GM11168 (cell line): ENCODE data around the gene NLN.
"Not testable (repeated sequence)": the region's sequence is repeated elsewhere in the genome, so short reads cannot be mapped to it uniquely, and the experiment has no call there.

ENCODE experiments used
- in situ Hi-C: fragments of 300-500 bp; cut with MboI; formaldehyde crosslinking; loops from one replicate; pipeline ENCODE4 v1.12.0; 2022; ENCODE audit warnings: low sequenced_read_pairs; ENCODE audit not compliant: unreplicated experiment

The NLN gene

GRCh38 chr5:65768723-65769346 is 46.8 kb downstream of the NLN start:
- in situ Hi-C loops = no loop called here

DNA sequence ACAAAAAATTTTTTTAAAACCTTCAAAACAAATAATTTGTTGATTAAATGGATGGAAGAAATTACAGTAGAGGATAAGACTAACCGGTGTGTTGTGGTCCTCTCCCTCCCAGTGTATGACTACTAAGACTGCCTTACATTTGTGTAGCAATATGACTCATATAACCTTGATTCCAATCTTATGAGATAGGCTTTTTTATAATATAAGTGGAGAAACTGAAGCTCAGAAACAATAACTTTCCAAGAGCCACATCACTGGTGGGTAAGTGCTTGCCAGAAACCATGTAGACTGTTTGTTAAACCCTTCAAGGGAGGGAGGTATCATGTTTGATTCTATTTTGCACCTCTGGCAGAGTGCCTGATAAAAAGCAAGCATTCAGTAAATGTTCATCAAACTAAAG is 47.5 kb downstream of the NLN start:
- in situ Hi-C loops = no loop called here

GRCh38 chr5:65771266-65771665 is 49.3 kb downstream of the NLN start:
- in situ Hi-C loops = no loop called here

GRCh38 chr5:65772963-65773362 is 51.0 kb downstream of the NLN start:
- in situ Hi-C loops = not testable (repeated sequence)

DNA sequence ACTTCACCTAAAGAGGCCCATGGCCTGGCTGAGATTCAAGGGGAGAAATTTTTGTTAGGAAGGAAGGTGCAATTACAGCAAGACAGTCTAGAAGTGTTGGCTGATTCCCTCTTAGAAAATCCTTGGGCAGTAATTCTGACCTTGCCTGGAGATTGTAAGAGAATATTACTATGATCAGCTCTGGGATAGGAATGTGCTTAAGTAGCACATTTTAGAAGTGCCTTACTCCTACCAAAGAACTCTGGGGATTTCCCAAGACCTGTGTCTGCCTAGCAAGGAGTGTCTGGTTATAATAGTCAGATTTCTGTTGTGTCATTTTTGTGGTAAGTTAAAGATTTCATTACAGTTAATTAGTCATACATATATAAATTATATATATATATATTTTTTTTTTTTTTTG is 52.3 kb downstream of the NLN start:
- in situ Hi-C loops = no loop called here

- in situ Hi-C loops = no loop called here
Measured at GRCh38 chr5:65775476-65775875, 53.5 kb downstream of the NLN start.

DNA sequence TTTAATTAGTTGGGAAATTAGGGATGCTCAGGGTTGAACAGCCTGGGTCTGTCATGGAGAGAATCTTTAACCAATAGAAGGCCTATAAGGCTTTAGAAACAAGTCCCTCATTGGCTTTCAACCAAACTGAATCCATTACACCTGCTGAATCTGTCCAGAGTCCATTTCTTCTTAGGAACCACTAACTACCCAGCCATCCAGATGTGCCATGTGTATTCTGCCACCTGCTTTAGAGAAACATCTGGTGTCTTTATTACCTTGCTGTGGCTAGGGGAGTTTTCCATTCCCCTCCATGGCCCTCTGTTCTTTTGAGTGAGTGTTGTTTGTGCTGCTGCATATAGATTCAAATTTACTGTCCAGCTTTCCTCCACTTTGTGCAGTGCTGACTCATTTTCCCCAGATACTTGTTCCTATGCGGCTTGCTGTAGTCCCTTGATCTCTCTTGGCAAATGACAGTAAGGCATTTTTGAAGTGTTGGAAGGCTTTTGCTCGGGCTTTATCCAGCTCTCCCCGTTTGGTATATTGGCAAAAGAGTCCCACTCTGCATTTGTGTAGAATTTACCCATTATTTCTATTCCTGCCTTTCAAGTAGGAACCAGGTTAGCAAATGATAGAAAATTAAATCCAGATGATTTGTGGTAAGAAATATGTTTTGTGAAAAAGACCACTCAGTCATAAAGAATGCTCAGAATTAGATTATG is 54.6 kb downstream of the NLN start:
- in situ Hi-C loops = no loop called here

GRCh38 chr5:65778126-65778525 is 56.1 kb downstream of the NLN start:
- in situ Hi-C loops = no loop called here

GRCh38 chr5:65779643-65780042 is 57.6 kb downstream of the NLN start:
- in situ Hi-C loops = no loop called here

GRCh38 chr5:65788296-65788695 is 66.3 kb downstream of the NLN start:
- in situ Hi-C loops = not testable (repeated sequence)

DNA sequence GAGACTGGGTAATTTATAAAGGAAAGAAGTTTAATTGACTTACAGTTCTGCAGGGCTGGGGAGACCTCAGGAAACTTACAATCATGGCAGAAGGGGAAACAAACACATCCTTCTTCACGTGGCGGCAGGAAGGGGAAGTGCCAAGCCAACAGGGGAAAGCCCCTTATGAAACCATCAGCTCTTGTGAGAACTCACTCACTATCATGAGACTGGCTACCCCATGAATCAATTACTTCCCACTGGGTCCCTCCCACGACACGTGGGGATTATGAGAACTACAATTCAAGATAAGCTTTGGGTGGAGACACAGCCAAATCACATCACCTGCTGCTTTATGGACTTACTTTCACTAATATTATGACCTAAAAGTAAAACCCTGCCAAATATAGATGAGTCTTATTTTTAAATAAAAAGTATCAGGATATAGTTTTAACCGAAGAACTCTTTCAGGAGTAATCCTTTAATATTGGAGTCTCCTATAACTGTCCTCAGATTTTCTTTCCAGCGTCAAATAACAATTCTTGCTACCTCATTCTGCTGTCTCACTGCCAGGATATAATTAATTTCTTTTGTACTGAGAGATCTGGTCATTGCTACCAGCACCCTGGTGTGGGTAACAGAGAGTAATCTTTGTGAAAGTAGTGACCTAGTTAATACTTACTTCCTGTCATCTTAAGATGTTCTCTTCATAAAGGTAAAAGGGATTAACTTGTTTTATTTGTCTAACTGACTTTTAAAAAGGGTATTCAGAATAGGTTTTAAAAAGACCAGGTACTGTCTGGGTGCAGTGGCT is 68.6 kb downstream of the NLN start:
- in situ Hi-C loops = no loop called here

- in situ Hi-C loops = no loop called here
Measured at GRCh38 chr5:65791712-65792673, 70.0 kb downstream of the NLN start.

DNA sequence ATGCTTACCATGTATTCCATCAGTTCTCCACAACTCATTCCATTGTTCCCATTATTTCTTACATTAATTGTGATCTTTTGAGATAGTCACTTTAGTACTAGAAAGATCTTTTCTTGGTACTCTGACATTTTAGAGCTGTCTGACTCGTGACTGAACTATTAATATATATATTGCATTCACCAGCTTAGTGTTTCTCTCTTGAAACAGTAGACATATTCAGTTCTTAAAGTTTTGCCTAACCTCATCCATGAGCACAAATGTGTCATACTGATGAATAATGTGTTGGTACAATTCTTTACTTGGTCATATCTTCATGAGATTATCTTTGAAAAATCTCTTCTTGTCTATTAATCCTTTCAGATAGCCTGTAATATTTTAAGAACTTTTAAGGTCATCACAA is 74.3 kb downstream of the NLN start:
- in situ Hi-C loops = no loop called here

DNA sequence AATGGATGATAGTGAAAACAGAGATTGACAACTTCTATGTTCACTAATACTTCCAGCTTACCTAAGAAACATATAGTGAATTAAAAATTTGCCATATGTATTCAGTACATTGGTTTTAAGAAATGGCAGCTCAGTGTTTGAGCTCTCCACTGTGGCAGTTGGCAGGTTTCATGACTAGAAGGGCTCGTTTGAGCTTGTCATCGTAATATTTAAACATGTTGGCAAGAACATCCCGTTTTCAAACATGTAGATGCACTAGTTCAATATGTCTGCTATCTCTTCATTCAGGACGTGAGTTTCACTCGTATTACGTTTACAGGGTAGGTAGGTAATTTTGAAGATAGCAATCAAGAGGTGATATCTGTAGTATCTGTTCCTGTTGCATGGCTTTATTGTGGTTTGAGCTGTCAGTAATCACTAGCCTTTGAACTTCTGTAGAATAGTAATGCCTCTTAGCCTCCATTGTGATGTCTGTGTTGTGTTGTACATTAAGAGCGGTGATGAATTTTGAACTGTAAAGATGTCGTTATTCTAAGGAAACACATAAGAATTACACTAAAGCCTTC is 74.8 kb downstream of the NLN start:
- in situ Hi-C loops = no loop called here

GRCh38 chr5:65797481-65797880 is 75.5 kb downstream of the NLN start:
- in situ Hi-C loops = no loop called here

GRCh38 chr5:65799857-65800256 is 77.9 kb downstream of the NLN start:
- in situ Hi-C loops = no loop called here

DNA sequence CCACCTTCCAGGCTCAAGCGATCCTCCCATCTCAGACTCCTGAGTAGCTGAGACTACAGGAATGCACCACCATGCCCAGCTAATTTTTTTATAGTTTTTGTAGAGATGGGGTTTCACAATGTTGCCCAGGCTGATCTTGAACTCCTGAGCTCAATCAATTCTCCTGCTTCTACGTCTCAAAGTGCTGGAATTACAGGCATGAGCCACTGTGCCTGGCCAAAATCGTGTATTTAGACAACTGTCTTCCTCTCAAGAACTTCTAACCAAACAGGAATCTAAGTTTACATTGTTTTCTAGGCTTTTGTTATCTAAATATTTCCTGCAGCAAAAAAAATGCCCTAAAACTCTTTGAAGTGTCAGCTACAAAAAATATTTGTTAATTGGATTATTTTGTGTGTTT is 78.8 kb downstream of the NLN start:
- in situ Hi-C loops = no loop called here

GRCh38 chr5:65801352-65801783 is 79.4 kb downstream of the NLN start:
- in situ Hi-C loops = no loop called here

DNA sequence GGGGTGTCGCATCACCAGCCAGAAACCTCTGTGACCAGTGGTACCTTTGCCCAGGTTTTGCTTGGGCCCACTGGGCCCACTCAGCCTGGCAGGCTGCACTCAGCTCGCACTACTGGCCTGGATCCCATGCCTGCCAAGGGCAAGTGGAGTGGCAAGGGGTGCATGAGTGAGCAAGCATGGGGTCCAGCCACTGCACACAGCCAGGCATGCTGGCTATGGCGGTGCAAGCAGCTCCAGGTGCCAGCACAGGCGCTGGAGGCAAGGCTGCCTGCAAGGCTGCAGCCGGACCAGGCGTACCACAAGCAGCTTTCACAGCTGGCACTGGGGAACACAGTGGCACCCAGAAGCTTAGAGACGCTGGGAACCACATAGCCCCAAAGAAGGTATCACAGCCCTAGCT is 80.1 kb downstream of the NLN start:
- in situ Hi-C loops = no loop called here

DNA sequence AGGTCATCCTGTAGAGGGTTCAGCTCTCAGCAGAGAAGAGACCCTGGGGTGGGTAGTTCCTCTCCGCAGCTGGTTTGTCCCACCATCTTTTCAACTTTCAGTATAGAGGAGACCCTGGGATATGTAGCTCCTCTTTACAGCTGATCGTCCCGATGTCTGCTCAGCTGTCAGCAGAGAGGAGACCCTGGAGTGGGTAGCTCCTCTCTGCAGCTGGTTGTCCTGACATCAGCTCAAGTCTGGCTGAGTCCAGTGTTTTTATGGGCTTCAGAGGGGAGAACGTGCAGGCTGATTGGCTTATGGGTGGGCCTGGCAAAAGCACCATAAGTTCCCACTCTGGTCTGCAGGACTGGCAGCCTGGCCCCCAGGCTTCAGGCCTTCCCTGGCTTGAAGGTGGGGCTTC is 80.8 kb downstream of the NLN start:
- in situ Hi-C loops = no loop called here
